ENCODE results near the gene SLC1A4.
A peak's percentile ranks its signal among the peaks of the same experiment; 100 is the strongest.

SLC1A4 gene

GRCh38 chr2:65053199-65053598 lies 64.0 kb downstream of the SLC1A4 start:
- DNase-seq (ENCODE audit: low read depth), result no peak

GRCh38 chr2:65054749-65055421 lies 65.7 kb downstream of the SLC1A4 start:
- no peak for DNase-seq (ENCODE audit: low read depth)

- DNase-seq (ENCODE audit: low read depth), result no peak
Observed at GRCh38 chr2:65055422-65056214, 66.4 kb downstream of the SLC1A4 start.

GRCh38 chr2:65056215-65057053 lies 67.2 kb downstream of the SLC1A4 start, which contains the start of gene CEP68:
Gene CEP68 (plus strand): TSS chr2:65056416. CDS start chr2:65069445, 13,029 bp downstream.
- DNase-seq (ENCODE audit: low read depth), result peak; percentile 97

GRCh38 chr2:65057054-65057375 lies 67.8 kb downstream of the SLC1A4 start:
- DNase-seq (ENCODE audit: low read depth), result no peak

GRCh38 chr2:65057391-65058052 lies 68.3 kb downstream of the SLC1A4 start:
- peak; percentile 42 for DNase-seq (ENCODE audit: low read depth)

GRCh38 chr2:65059071-65059470 lies 69.9 kb downstream of the SLC1A4 start:
- no peak for DNase-seq (ENCODE audit: low read depth)

- no peak for DNase-seq (ENCODE audit: low read depth)
Observed at GRCh38 chr2:65061146-65061909, 72.1 kb downstream of the SLC1A4 start.

- DNase-seq (ENCODE audit: low read depth), result no peak
Observed at GRCh38 chr2:65061910-65062339, 72.7 kb downstream of the SLC1A4 start.

- DNase-seq (ENCODE audit: low read depth), result no peak
Observed at GRCh38 chr2:65062843-65063825, 73.9 kb downstream of the SLC1A4 start.

GRCh38 chr2:65064728-65065552 lies 75.7 kb downstream of the SLC1A4 start:
- DNase-seq (ENCODE audit: low read depth), result peak; percentile 92

- no peak for DNase-seq (ENCODE audit: low read depth)
Observed at GRCh38 chr2:65067806-65068553, 78.8 kb downstream of the SLC1A4 start.

GRCh38 chr2:65069439-65069824 lies 80.2 kb downstream of the SLC1A4 start:
- no peak for DNase-seq (ENCODE audit: low read depth)

GRCh38 chr2:65070172-65070830 lies 81.1 kb downstream of the SLC1A4 start:
- DNase-seq (ENCODE audit: low read depth), result peak; percentile 70

- no peak for DNase-seq (ENCODE audit: low read depth)
Observed at GRCh38 chr2:65070856-65071255, 81.7 kb downstream of the SLC1A4 start.

GRCh38 chr2:65071499-65072180 lies 82.4 kb downstream of the SLC1A4 start:
- DNase-seq (ENCODE audit: low read depth), result peak; percentile 52
